Esophagus muscularis mucosa (tissue), 4 donors: ENCODE measurements around the gene ANAPC7. TPM values are rescaled to one million over a fixed set of nuclear protein-coding genes. Genes with fewer than 3 reads are reported as not detected.
A peak's percentile ranks its signal among the peaks of the same experiment; 100 is the strongest.
"Not testable (repeated sequence)": the region's sequence is repeated elsewhere in the genome, so short reads cannot be mapped to it uniquely, and the experiment has no call there.

Experiments used
- DNase-seq: peaks from one replicate; pipeline ENCODE4 v3.0.0-alpha.2; 2017; ENCODE audit errors: extremely low spot score
- H3K27ac ChIP-seq, 4 donors: fragments of 200-600 bp; sonication (generic); replicated peaks in 1 of 4; 1 replicate in 3 of 4; 2 replicates in 1 of 4; pipeline ENCODE4 v1.5.1; 2016 to 2019; ENCODE audit warnings: mild to moderate bottlenecking in 1 of 4
- H3K27me3 ChIP-seq, 4 donors: fragments of 200-600 bp; sonication (generic); one replicate each; pipeline versions ENCODE4 v1.5.1 to v1.6.0; 2016 to 2019
- H3K36me3 ChIP-seq, 4 donors: fragments of 200-600 bp; sonication (generic); one replicate each; pipeline ENCODE4 v1.5.1; 2016 to 2019
- H3K4me1 ChIP-seq, 4 donors: fragments of 200-600 bp; sonication (generic); one replicate each; pipeline ENCODE4 v1.5.1; 2016 to 2019
- H3K4me3 ChIP-seq, 4 donors: fragments of 200-600 bp; sonication (generic); 1 replicate in 2 of 4; 2 replicates in 2 of 4; pipeline ENCODE4 v1.5.1; 2016 to 2019; ENCODE audit warnings: mild to moderate bottlenecking in 4 of 4, moderate library complexity in 1 of 4
- H3K9me3 ChIP-seq, 4 donors: fragments of 200-600 bp; sonication (generic); 1 replicate in 3 of 4; 2 replicates in 1 of 4; pipeline ENCODE4 v1.5.1; 2016 to 2019
- EP300 ChIP-seq: sonication (generic); formaldehyde crosslinking; IDR thresholded peaks from one replicate; pipeline ENCODE4 v1.6.1; 2017; ENCODE audit warnings: antibody characterized with exemption
- POLR2A ChIP-seq: fragments of 450-650 bp; IDR thresholded peaks from one replicate; pipeline ENCODE4 v1.6.1; 2017; ENCODE audit warnings: antibody characterized with exemption, moderate library complexity, mild to moderate bottlenecking, low read depth
- POLR2AphosphoS5 ChIP-seq, 2 donors: sonication (generic); formaldehyde crosslinking; IDR thresholded peaks; one replicate each; pipeline ENCODE4 v1.6.1; 2017; ENCODE audit warnings: antibody characterized with exemption in 2 of 2
- WGBS: methylation state at CpG from one replicate; pipeline ENCODE4 v1.1.5; 2018; 5-methylcytosine and 5-hydroxymethylcytosine counted together
- intact Hi-C: fragments of 100-400 bp; cut with DNase I; formaldehyde crosslinking; loops from one replicate; pipeline ENCODE4 v1.15.1; 2023
- total RNA-seq, 4 donors: library from RNA; depleted of rRNA; stranded (reverse); fragments of >200 nt; gene quantifications; one replicate each; pipeline versions ENCODE4 v1.1.0 to v1.2.1, GENCODE V29; 2016
- TF ChIP-seq, protein P1 (sequence below), 3 experiments: fragments of 200-600 bp in 2 of 3; fragments of 450-650 bp in 1 of 3; sonication (generic) in 2 of 3; IDR thresholded peaks; one replicate each; pipeline ENCODE4 v1.5.1; 2017 to 2019; ENCODE audit warnings: antibody characterized with exemption in 3 of 3, mild to moderate bottlenecking in 2 of 3, moderate library complexity in 1 of 3

ANAPC7 gene
- total RNA-seq, 4 donors from 2014 or later = 32.5 to 35.0 (median 33.2) TPM

DNA sequence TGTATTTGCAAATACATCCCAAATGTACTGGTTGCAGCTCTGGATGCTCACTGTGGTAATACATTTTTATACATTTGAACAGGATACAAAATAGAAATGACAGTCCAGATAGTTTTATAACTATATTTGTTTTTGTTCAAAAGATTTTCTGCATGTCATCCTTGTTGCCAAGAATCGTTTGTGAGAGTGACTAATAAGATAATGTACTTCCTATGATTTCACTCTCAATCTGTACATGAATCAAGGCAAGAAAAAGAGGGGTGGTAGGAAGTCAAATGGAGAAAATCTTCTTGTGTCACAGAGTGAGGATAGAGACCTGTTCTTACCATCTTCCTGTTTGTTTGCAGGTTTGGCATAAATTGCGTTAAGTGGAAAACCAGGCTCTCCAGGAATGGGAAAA lies 32.7 kb upstream of the ANAPC7 start:
- no peak for DNase-seq
- no peak overlapping the region for H3K27ac ChIP-seq
- TF ChIP-seq EP300 = no peak
- TF ChIP-seq POLR2A = no peak
- TF ChIP-seq, protein P1, sequence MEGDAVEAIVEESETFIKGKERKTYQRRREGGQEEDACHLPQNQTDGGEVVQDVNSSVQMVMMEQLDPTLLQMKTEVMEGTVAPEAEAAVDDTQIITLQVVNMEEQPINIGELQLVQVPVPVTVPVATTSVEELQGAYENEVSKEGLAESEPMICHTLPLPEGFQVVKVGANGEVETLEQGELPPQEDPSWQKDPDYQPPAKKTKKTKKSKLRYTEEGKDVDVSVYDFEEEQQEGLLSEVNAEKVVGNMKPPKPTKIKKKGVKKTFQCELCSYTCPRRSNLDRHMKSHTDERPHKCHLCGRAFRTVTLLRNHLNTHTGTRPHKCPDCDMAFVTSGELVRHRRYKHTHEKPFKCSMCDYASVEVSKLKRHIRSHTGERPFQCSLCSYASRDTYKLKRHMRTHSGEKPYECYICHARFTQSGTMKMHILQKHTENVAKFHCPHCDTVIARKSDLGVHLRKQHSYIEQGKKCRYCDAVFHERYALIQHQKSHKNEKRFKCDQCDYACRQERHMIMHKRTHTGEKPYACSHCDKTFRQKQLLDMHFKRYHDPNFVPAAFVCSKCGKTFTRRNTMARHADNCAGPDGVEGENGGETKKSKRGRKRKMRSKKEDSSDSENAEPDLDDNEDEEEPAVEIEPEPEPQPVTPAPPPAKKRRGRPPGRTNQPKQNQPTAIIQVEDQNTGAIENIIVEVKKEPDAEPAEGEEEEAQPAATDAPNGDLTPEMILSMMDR (IDR thresholded peaks at IDR 0.05) = no peak
- no peak for TF ChIP-seq POLR2AphosphoS5 (IDR thresholded peaks at IDR 0.05)
- H3K36me3 ChIP-seq = peaks cover 52 to 76% (median 72%) of the 10 kb centered on the region in 4 donors
- intact Hi-C loops = no loop called here
- no peak overlapping the region for H3K4me3 ChIP-seq
- WGBS = 63% methylated on average over 2 of the region's 2 CpGs
- H3K9me3 ChIP-seq = no peaks in the 10 kb centered on the region
- no peaks in the 10 kb centered on the region for H3K27me3 ChIP-seq
- peaks cover 0 to 1% (median under 1%) of the 10 kb centered on the region in 4 donors for H3K4me1 ChIP-seq

DNA sequence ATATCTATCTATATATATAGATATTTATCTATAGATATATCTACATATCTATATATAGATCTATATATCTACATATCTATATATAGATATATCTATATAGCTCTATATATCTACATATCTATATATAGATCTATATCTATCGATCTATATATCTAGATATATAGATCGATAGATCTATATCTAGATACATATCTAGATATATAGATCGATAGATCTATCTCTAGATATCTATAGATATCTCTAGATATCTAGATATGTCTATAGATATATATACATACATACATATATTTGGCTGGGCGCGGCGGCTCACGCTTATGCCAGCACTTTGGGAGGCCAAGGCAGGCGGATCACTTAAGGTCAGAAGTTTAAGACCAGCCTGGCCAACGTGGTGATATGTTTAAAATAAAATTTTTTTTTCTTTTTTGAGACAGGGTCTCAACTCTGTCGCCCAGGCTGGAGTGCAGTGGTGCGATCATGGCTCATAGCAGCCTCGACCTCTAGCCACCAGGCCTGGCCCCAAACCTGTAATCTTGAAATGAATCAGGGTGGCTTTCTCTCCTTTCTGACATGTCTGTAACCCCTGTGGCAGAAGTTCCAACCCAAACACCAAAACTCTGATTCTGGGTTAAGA lies 28.6 kb upstream of the ANAPC7 start:
- intact Hi-C loops = loop anchor here (5.0 kb wide), 1 partner anchor 335 kb away; no protein-coding TSS in a partner anchor
- TF ChIP-seq POLR2A = no peak
- TF ChIP-seq, protein P1 (IDR thresholded peaks at IDR 0.05) = no peak
- no peak for TF ChIP-seq POLR2AphosphoS5 (IDR thresholded peaks at IDR 0.05)
- TF ChIP-seq EP300 = no peak
- WGBS = 87% methylated on average over 11 of the region's 12 CpGs
- DNase-seq = no peak
- peaks cover 0 to 4% (median 2%) of the 10 kb centered on the region in 4 donors for H3K4me1 ChIP-seq
- peak overlapping the region; percentile 54 to 61 (median 59) for H3K4me3 ChIP-seq
- H3K27ac ChIP-seq = peak overlapping the region; percentile 21 to 67 (median 59)
- no peaks in the 10 kb centered on the region for H3K27me3 ChIP-seq
- H3K9me3 ChIP-seq = no peaks in the 10 kb centered on the region
- peaks cover 25 to 34% (median 31%) of the 10 kb centered on the region in 4 donors for H3K36me3 ChIP-seq

DNA sequence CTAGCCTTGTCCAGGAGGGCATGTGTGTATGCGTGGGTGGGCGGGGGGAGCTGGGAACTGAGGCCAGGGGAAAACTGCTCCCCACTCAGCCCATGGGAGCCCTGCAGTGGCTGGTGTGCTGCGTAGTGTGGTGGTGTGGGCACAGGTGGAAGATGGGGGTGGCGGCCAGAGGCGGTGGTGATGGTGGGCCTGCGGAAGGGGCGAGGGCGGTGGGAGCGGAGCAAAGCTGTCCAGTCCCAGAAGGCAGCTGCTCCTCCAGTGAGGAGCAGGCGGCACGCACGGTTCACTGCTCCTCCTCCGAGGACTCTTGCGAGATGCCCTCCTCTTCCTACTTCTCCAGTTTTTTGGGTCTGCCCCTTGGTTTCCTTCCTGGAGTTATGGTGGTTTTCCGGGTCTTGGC lies 26.2 kb upstream of the ANAPC7 start:
- H3K9me3 ChIP-seq, H3K27me3 ChIP-seq, H3K4me3 ChIP-seq, DNase-seq, H3K4me1 ChIP-seq, H3K27ac ChIP-seq: not testable (repeated sequence)
- peaks cover 7 to 10% (median 8%) of the 10 kb centered on the region in 4 donors for H3K36me3 ChIP-seq
- intact Hi-C loops = loop anchor here (5.0 to 10.0 kb wide), 2 partner anchors 205 to 332 kb away; no protein-coding TSS in a partner anchor
- 92% methylated on average over 15 of the region's 15 CpGs for WGBS

DNA sequence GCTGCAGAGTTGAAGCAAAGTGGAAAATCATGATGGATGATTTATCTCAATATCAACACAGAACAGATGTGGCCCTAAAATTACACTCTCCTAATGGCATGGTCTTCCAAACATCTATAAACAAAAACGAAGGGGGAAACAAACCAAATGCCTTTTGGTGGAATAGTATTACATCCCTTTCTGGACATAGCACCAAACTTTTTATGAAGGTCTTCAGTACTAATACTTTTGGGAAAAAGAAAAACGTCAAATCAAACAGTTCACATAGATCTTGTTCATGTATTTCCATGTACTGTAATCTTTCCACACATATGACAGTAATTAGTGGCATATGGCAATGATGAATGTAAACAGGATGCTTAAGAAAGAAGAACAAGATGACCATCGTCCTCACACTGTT lies 22.9 kb upstream of the ANAPC7 start:
- TF ChIP-seq POLR2AphosphoS5 (IDR thresholded peaks at IDR 0.05) = no peak
- no peak for TF ChIP-seq EP300
- TF ChIP-seq, protein P1 (IDR thresholded peaks at IDR 0.05) = no peak
- no peak for TF ChIP-seq POLR2A
- intact Hi-C loops = loop anchor here (10.0 kb wide), 1 partner anchor 202 kb away; no protein-coding TSS in a partner anchor
- DNase-seq = no peak
- peak overlapping the region in 2 of 4 donors; percentile 41 to 46 for H3K27ac ChIP-seq
- H3K27me3 ChIP-seq = no peaks in the 10 kb centered on the region
- no peaks in the 10 kb centered on the region for H3K9me3 ChIP-seq
- no peaks in the 10 kb centered on the region for H3K36me3 ChIP-seq
- H3K4me3 ChIP-seq = no peak overlapping the region
- peaks cover 0 to 11% (median 4%) of the 10 kb centered on the region in 4 donors for H3K4me1 ChIP-seq
- WGBS = 32% methylated on average over 3 of the region's 3 CpGs

DNA sequence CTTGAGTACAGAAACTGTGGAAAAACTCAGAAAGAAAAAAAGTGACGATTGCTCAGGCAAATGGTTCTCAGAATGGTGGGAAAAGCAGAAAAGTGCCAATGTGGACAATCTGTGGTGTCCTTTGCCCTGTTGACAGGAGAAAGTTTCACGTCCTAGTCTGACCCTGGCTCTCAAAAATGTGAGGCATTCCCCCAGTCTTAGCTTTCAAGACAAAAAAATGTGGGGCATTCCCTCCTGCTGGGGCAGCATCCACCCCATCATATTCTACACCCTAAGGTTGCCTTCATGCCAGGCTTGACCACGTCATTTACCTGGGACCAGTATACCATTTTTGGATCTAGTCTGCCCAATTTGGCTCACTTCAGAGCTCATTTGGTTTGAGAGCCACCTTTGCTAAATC lies 20.7 kb upstream of the ANAPC7 start:
- Histone ChIP-seq H3K27me3 (no peaks in the 10 kb centered on the region), H3K36me3 (no peaks in the 10 kb centered on the region), H3K4me1 (peaks cover 0 to 8% (median 2%) of the 10 kb centered on the region in 4 donors), H3K9me3 (no peaks in the 10 kb centered on the region), H3K27ac (no peak overlapping the region), H3K4me3 (no peak overlapping the region)
- intact Hi-C loops = loop anchor here (10.0 kb wide), 1 partner anchor 199 kb away; no protein-coding TSS in a partner anchor
- no peak for DNase-seq
- TF ChIP-seq EP300 (no peak), POLR2A (no peak), POLR2AphosphoS5 (IDR thresholded peaks at IDR 0.05) (no peak)
- TF ChIP-seq, protein P1 (IDR thresholded peaks at IDR 0.05) = no peak
- 76% methylated on average over 3 of the region's 3 CpGs for WGBS
